Muscle of arm (tissue), 14 donors: ENCODE data around the gene CD14. TPM values are rescaled to one million over a fixed set of nuclear protein-coding genes. Genes with fewer than 3 reads are reported as not detected.
"Not testable (repeated sequence)": the region's sequence is repeated elsewhere in the genome, so short reads cannot be mapped to it uniquely, and the experiment has no call there.

Experiments used
- DNase-seq: peaks from one replicate; pipeline ENCODE4 v3.0.0-alpha.2; 2013
- long read RNA-seq, 11 donors: transcript quantifications; one replicate each; lab custom pipeline, GENCODE V29; 2026
- polyA plus RNA-seq, 12 donors: library from polyadenylated mRNA; unstranded; fragments of 120-200 nt; gene quantifications; one replicate each; pipeline ENCODE4 v1.2.1, GENCODE V29; 2013; ENCODE audit not compliant: insufficient read length in 12 of 12

CD14 gene
- 10 to 100 TPM in 11 of 12 donors, not detected in 1; 14.9 to 25.8 (median 17.4) TPM for polyA plus RNA-seq
- long read RNA-seq, donor 1, transcript CD14-201 (2 exons, 1,886 nt) = major isoform, 12 of 12 reads
- long read RNA-seq, donor 1, partial matches to known transcripts = 0 of 12 reads
- long read RNA-seq, donor 1, other reads (novel, unspliced or antisense) = 0 of 12 reads
- long read RNA-seq, donor 2, transcript CD14-201 (2 exons, 1,886 nt) = major isoform, 10 of 10 reads
- long read RNA-seq, donor 2, partial matches to known transcripts = 0 of 10 reads
- long read RNA-seq, donor 2, other reads (novel, unspliced or antisense) = 0 of 10 reads
- long read RNA-seq, donor 3, partial matches to known transcripts = 0 of 2 reads
- long read RNA-seq, donor 3, other reads (novel, unspliced or antisense) = 0 of 2 reads
- long read RNA-seq, donor 4, transcript CD14-201 (2 exons, 1,886 nt) = major isoform, 7 of 7 reads
- long read RNA-seq, donor 4, partial matches to known transcripts = 0 of 7 reads
- long read RNA-seq, donor 4, other reads (novel, unspliced or antisense) = 0 of 7 reads
- long read RNA-seq, donor 5, transcript CD14-201 (2 exons, 1,886 nt) = major isoform, 20 of 20 reads
- long read RNA-seq, donor 5, partial matches to known transcripts = 0 of 20 reads
- long read RNA-seq, donor 5, other reads (novel, unspliced or antisense) = 0 of 20 reads
- long read RNA-seq, donor 6, transcript CD14-201 (2 exons, 1,886 nt) = major isoform, 6 of 6 reads
- long read RNA-seq, donor 6, partial matches to known transcripts = 0 of 6 reads
- long read RNA-seq, donor 6, other reads (novel, unspliced or antisense) = 0 of 6 reads
- long read RNA-seq, donor 7, transcript CD14-201 (2 exons, 1,886 nt) = major isoform, 10 of 10 reads
- long read RNA-seq, donor 7, partial matches to known transcripts = 0 of 10 reads
- long read RNA-seq, donor 7, other reads (novel, unspliced or antisense) = 0 of 10 reads
- long read RNA-seq, donor 8, transcript CD14-201 (2 exons, 1,886 nt) = major isoform, 9 of 9 reads
- long read RNA-seq, donor 8, partial matches to known transcripts = 0 of 9 reads
- long read RNA-seq, donor 8, other reads (novel, unspliced or antisense) = 0 of 9 reads
- long read RNA-seq, donor 9, transcript CD14-201 (2 exons, 1,886 nt) = major isoform, 12 of 12 reads
- long read RNA-seq, donor 9, partial matches to known transcripts = 0 of 12 reads
- long read RNA-seq, donor 9, other reads (novel, unspliced or antisense) = 0 of 12 reads
- long read RNA-seq, donor 10, transcript CD14-201 (2 exons, 1,886 nt) = major isoform, 8 of 10 reads
- long read RNA-seq, donor 10, partial matches to known transcripts = 0 of 10 reads
- long read RNA-seq, donor 10, other reads (novel, unspliced or antisense) = 0 of 10 reads
- long read RNA-seq, donor 11, transcript CD14-201 (2 exons, 1,886 nt) = major isoform, 16 of 16 reads
- long read RNA-seq, donor 11, partial matches to known transcripts = 0 of 16 reads
- long read RNA-seq, donor 11, other reads (novel, unspliced or antisense) = 0 of 16 reads

DNA sequence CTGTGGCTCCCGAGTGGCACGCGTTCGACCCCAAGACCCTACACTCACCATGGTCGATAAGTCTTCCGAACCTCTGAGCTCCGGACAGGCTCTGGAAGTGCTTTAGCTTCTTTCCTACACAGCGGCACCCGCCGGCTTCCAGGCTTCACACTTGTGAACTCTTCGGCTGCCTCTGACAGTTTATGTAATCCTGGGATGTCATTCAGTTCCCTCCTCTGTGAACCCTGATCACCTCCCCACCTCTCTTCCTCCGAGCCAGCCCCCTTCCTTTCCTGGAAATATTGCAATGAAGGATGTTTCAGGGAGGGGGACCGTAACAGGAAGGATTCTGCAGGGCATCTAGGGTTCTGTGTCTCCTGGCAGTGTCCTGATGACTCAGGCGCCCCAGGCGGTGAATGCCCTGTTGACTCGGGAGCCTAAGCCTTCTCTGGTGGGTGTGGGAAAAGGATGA lies at the start of gene CD14:
Gene CD14 (minus strand): TSS at position 155 of the 451 bp plus-strand sequence. CDS start 104 bp downstream, at position 51.
- DNase-seq = no peak

- no peak for DNase-seq
These were observed 46.0 kb upstream of the CD14 start for GRCh38 chr5:140678993-140679392.

- DNase-seq = no peak
These were observed 45.0 kb upstream of the CD14 start for GRCh38 chr5:140677947-140678346.

DNA sequence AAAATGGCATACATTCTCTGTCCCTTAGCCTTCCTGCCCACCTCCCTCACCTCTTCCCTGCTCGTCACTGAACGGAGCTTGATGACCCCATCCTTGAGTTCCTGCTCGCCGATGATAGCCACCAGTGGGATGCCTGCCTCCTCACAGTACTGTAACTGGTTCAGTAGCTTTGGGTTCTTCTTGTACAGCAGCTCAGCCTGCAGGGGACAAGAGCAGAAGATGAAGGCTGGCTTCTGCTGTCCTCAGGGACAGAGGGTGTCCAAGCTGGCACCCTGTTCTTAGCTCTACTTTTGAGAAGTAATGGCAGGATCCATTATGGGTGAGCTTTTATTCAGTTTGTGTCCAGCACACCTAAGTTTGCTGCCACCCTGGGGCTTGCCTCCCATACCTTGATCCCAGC lies 41.7 kb upstream of the CD14 start:
- no peak for DNase-seq

- no peak for DNase-seq
These were observed 41.2 kb upstream of the CD14 start for GRCh38 chr5:140674211-140674610.

DNA sequence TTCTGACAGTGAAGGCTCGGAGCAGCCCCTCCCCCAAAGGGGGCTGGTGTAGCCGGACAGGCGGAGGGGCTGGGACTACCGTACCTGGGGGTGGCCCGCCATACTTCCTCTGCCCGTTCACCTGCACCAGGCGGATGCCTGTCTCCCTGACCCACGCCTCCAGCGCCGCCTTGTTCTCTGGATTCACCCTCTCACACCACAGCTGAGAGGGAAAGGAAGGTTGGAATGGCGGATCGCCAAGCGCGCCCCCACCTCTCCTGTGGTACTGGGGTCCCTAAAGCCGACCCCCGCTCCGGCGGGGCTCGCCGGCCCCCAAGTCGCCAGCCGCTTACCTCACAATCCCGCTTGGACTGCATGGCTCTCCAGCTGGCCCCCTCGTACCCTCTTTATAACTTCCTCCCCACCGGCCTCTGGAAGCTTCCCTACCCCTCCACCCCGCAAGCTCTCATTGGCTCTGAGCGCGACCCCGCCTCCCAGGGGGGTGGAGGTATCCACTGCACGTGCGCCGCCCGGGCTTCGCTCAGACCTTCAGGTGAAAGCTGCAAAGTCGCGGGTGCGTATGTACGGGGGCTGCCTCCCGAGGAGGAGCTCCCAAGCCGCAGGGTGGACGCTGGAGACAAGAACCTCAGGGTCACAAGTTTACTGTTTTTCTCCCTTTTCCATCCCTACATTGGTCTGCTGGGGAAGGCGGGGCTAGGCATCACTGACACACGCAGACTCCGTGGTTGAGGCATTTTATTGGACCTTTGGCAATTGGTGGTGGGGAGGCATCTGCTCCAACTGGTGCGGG lies 40.4 kb upstream of the CD14 start, which contains the start of gene DND1:
Gene DND1 (minus strand): TSS at position 390 of the 790 bp plus-strand sequence. CDS start 34 bp downstream, at position 356.
- no peak for DNase-seq

GRCh38 chr5:140672455-140673186 lies 39.6 kb upstream of the CD14 start:
- DNase-seq = no peak

GRCh38 chr5:140671472-140672125 lies 38.6 kb upstream of the CD14 start:
- no peak for DNase-seq

- not testable (repeated sequence) for DNase-seq
These were observed 38.1 kb upstream of the CD14 start for GRCh38 chr5:140671035-140671434.

- DNase-seq = peak; percentile 93
These were observed 31.6 kb upstream of the CD14 start, which contains the start of gene WDR55 for GRCh38 chr5:140664359-140665119. Gene WDR55 (plus strand): TSS chr5:140664904. CDS start chr5:140664913, 9 bp downstream.

DNA sequence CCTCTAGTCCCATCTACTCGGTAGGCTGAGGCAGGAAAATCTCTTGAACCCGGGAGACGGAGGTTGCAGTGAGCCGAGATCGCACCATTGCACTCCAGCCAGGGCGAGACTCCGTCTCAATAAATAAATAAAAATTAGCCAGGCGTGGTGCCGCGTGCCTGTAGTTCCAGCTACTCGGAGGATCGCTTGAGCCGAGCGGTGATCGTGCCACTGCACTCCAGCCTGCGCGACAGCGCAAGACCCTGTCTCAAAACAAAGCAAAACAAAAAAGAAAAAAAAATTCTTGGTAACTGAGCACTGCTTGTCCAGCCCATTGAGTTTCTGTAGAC lies 31.0 kb upstream of the CD14 start:
- no peak for DNase-seq

- DNase-seq = not testable (repeated sequence)
These were observed 27.4 kb upstream of the CD14 start for GRCh38 chr5:140660371-140660770.

GRCh38 chr5:140658870-140659269 lies 25.9 kb upstream of the CD14 start:
- no peak for DNase-seq

DNA sequence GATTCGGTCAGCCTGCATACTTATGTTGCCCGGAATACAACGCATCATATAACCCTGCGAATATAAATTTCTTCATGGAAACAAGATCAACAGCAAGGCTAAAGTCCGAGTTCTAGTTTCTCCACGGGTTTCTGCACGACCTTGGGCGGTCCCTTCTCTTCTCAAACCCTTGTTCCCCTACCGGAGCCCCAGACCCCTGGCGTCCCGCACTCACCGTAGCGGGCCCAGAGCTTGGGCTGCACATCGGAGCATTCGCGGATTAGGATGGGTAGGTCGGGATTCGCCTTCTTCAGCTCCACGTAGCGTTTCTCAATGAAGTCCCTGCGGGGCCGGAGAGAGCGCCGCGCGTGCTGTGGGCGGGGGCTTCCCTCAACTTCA lies 14.1 kb upstream of the CD14 start:
- DNase-seq = no peak

GRCh38 chr5:140642718-140643117 lies 9.7 kb upstream of the CD14 start:
- no peak for DNase-seq

DNA sequence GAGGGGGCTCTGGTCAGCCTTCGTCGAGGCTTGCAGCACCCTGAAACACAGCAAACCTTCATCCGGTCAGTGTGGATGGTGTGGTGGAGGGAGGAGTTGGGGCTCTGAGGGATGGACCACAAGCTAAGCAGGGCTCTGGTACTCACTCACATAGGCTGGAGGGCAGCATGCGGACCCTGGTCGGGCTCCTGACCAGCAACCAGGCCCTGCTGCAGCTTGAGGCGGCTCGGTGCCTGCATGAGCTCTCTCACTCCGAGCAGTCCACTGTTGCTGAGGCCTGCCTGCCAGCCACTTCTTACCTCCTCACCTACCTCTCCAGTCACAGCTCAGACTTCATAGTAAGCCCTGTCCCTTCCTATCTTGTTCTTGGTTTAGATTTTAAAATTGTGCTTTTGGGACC lies 8.7 kb upstream of the CD14 start:
- DNase-seq = no peak

DNA sequence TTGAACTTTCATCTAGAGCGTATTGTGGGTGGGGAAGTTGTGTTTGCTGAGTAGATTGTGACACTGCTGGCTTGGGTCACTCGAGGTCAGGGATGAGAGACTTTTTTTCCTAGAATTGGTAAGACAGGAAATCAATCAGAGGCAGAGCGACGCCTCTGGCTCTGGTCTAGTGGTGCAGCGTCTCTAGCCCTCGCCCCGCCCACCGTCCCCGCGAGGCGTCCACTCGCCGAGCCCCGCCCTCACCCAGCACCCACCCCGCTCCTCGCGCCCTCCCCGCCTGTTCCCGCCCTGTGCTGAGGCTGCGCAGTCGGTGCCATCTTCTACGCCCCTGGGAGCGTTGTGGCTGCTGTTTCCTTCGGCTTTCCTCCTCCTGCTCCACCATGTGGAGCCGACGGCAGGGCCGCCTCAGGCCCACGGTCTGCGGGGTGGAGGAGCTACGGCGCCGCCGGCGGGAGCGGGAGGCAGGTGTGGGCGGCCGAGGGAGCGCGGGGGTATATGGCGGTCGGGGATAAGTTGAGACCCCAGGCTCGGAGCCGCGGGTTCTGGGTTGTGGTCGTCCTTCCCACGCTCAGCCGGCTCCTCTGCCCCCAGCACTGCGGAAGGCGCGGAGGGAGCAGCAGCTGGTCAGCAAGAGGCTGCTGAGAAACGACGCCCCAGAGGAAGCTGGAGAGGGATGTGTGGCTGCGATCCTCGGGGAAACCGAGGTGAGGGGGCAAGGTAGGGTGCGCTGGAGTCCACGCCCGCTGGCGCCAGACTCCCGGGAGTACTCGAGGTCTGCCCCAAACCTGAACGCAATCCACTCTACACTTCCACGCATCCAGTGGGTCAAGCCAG lies 6.4 kb upstream of the CD14 start, which contains the start of gene TMCO6:
Gene TMCO6 (plus strand): TSS at position 304 of the 834 bp plus-strand sequence. CDS start 77 bp downstream, at position 381.
- DNase-seq = peak; percentile 93
